HepG2 (cell line): ENCODE data around the gene DRC7. TPM values are rescaled to one million over a fixed set of nuclear protein-coding genes. Genes with fewer than 3 reads are reported as not detected.

Source experiments
- ARHGAP35 ChIP-seq: sonication (generic); formaldehyde crosslinking; IDR thresholded peaks from 2 replicates; pipeline ENCODE4 v1.9.0; 2022; ENCODE audit warnings: mild to moderate bottlenecking, inconsistent platforms, moderate library complexity, missing genetic modification reagents, borderline replicate concordance
- BRCA1 ChIP-seq: sonication (generic); formaldehyde crosslinking; IDR thresholded peaks from 2 replicates; pipeline ENCODE4 v1.4.0; 2020; ENCODE audit warnings: missing genetic modification reagents
- CAMTA2 ChIP-seq: sonication (generic); formaldehyde crosslinking; IDR thresholded peaks from 2 replicates; pipeline ENCODE4 v1.4.0; 2020; ENCODE audit warnings: mild to moderate bottlenecking, missing genetic modification reagents, borderline replicate concordance
- ELF4 ChIP-seq: sonication (generic); formaldehyde crosslinking; IDR thresholded peaks from 2 replicates; pipeline ENCODE4 v1.5.0; 2020; ENCODE audit warnings: missing genetic modification reagents, mild to moderate bottlenecking, moderate library complexity, borderline replicate concordance
- ESRRA ChIP-seq: sonication (generic); formaldehyde crosslinking; IDR thresholded peaks from 2 replicates; pipeline ENCODE4 v1.5.1; 2020; ENCODE audit warnings: mild to moderate bottlenecking, low read depth, missing genetic modification reagents
- FOXP1 ChIP-seq, 2 experiments: fragments of 450-650 bp in 1 of 2; IDR thresholded peaks; 2 replicates each; pipeline ENCODE4 v1.6.1; 2017 to 2018; ENCODE audit warnings: antibody characterized with exemption in 1 of 2
- KLF16 ChIP-seq, 2 experiments: sonication (generic) in 1 of 2; formaldehyde crosslinking in 1 of 2; IDR thresholded peaks; 2 replicates each; pipeline versions ENCODE4 v1.6.1 to v1.8.0; 2016 to 2023; ENCODE audit warnings: missing genetic modification reagents in 2 of 2, missing compliant biosample characterization in 1 of 2
- PHF21A ChIP-seq: sonication (generic); formaldehyde crosslinking; IDR thresholded peaks from 2 replicates; pipeline ENCODE4 v1.5.0; 2020; ENCODE audit warnings: mild to moderate bottlenecking, missing genetic modification reagents
- POGK ChIP-seq: sonication (generic); formaldehyde crosslinking; conservative IDR thresholded peaks from 2 replicates; pipeline ENCODE4 v1.8.0; 2022; ENCODE audit warnings: mild to moderate bottlenecking, moderate library complexity, missing genetic modification reagents
- SRF ChIP-seq: IDR thresholded peaks from 2 replicates; pipeline ENCODE4 v1.6.1; 2011; ENCODE audit warnings: mild to moderate bottlenecking, low read depth, low read length, moderate library complexity
- STAT5B ChIP-seq: sonication (generic); formaldehyde crosslinking; IDR thresholded peaks from 2 replicates; pipeline ENCODE4 v1.4.0; 2020; ENCODE audit warnings: missing genetic modification reagents
- ZBTB21 ChIP-seq: sonication (generic); formaldehyde crosslinking; IDR thresholded peaks from 2 replicates; pipeline ENCODE4 v1.4.0; 2020; ENCODE audit warnings: missing genetic modification reagents
- ZNF407 ChIP-seq: sonication (generic); formaldehyde crosslinking; IDR thresholded peaks from one replicate; pipeline ENCODE4 v1.5.1; 2020; ENCODE audit warnings: mild to moderate bottlenecking, missing genetic modification reagents; ENCODE audit errors: not compliant biosample characterization
- ZNF75D ChIP-seq: sonication (generic); formaldehyde crosslinking; IDR thresholded peaks from 2 replicates; pipeline ENCODE4 v1.8.1; 2023; ENCODE audit warnings: missing genetic modification reagents, mild to moderate bottlenecking, borderline replicate concordance
- polyA plus RNA-seq, 8 experiments: library from polyadenylated mRNA; depleted of rRNA in 3 of 8; stranded (reverse) in 7 of 8; unstranded in 1 of 8; fragments of >200 nt; fragmentation: Illumina TruSeq in 4 of 8; extraction: Trizol in 4 of 8; gene quantifications; 2 replicates each; pipeline versions ENCODE4 v1.2.1 to v1.2.3, GENCODE V29; 2011 to 2016; ENCODE audit warnings: low read depth in 4 of 8, missing spikeins in 1 of 8, mixed read lengths in 1 of 8; ENCODE audit not compliant: insufficient read depth in 1 of 8
- total RNA-seq, 5 experiments: library from RNA; depleted of rRNA; stranded (reverse); fragments of >200 nt; fragmentation: Illumina TruSeq; extraction: Trizol; gene quantifications; 2 replicates each; pipeline ENCODE4 v1.2.3, GENCODE V29; 2016; ENCODE audit warnings: low read depth in 1 of 5
- TF ChIP-seq, protein P1 (sequence below): sonication (generic); formaldehyde crosslinking; IDR thresholded peaks from 2 replicates; pipeline ENCODE4 v1.8.1; 2022; ENCODE audit warnings: low read depth, mild to moderate bottlenecking, missing genetic modification reagents

DRC7 gene
- total and polyA plus RNA-seq, 2 of the 13 experiments (the other 11 are each of a cell fraction or from before 2014, with no cell fraction given): 2.7 to 3.4 TPM

DNA sequence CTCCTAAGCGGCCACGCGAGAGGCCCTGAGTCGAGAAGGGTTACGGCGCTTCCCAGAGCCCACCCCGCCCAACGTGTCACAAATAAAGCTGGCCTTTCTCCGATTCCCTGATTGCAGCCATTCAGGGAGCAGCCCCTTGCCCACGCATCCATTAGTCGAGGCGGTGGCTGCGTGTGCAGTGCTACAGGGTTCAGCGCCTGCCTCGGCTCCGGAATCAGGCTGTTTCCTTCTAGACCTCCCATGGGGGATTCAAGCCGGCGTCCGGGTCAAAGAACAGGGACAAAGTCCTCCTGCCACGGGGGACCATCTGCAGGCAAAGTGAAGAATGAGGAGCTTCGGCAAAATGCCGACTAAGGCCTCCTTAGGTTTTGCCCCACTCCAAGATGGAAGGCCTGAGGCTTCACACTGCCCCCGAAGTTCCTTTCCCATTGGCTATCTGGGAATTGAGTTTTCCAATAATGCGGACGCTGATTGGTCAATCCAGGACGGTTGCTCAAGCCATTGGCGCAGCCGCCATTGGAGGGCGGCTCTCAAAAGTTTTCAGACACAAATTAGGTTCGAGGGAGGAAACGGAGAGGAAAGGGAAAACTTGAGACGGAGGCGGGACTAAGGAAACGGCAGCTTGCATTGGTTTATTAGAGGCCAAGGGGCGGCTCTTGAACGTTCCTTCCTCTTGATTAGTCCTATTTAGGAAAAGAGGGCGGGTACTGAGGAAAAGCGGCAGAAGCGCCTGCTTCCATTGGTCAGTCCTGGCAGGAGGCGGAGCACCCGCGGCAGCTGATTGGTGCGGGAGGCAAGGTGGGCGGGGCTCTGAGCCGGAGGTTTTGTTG lies 40.5 kb downstream of the DRC7 start (continued):
- peak; percentile 28 for TF ChIP-seq ZNF407 (CRISPR knock-in tag)
- peak; percentile 73; the same call in 1 of the 2 replicates for TF ChIP-seq ARHGAP35 (CRISPR knock-in tag)
- peak; percentile 98 for TF ChIP-seq SRF
- 0 out of 2 replicates have a peak, but pooled peaks have one; percentile 58 for TF ChIP-seq ESRRA (CRISPR knock-in tag)
- TF ChIP-seq ZNF75D (CRISPR knock-in tag): no peak
- TF ChIP-seq PHF21A: peak; percentile 67; the same call in 1 of the 2 replicates
- TF ChIP-seq ELF4 (CRISPR knock-in tag): no peak
- TF ChIP-seq ZBTB21 (CRISPR knock-in tag): 0 out of 2 replicates have a peak, but pooled peaks have one; percentile 25
- TF ChIP-seq STAT5B (CRISPR knock-in tag): no peak
- no peak for TF ChIP-seq FOXP1 (IDR thresholded peaks at IDR 0.05)
- no peak for TF ChIP-seq FOXP1 (CRISPR knock-in tag; IDR thresholded peaks at IDR 0.05)
- peak in 1 of 2 experiments; percentile 18; a peak in 1 of 4 replicates for TF ChIP-seq KLF16 (CRISPR knock-in tag; IDR thresholded peaks at IDR 0.05)
- TF ChIP-seq, protein P1, sequence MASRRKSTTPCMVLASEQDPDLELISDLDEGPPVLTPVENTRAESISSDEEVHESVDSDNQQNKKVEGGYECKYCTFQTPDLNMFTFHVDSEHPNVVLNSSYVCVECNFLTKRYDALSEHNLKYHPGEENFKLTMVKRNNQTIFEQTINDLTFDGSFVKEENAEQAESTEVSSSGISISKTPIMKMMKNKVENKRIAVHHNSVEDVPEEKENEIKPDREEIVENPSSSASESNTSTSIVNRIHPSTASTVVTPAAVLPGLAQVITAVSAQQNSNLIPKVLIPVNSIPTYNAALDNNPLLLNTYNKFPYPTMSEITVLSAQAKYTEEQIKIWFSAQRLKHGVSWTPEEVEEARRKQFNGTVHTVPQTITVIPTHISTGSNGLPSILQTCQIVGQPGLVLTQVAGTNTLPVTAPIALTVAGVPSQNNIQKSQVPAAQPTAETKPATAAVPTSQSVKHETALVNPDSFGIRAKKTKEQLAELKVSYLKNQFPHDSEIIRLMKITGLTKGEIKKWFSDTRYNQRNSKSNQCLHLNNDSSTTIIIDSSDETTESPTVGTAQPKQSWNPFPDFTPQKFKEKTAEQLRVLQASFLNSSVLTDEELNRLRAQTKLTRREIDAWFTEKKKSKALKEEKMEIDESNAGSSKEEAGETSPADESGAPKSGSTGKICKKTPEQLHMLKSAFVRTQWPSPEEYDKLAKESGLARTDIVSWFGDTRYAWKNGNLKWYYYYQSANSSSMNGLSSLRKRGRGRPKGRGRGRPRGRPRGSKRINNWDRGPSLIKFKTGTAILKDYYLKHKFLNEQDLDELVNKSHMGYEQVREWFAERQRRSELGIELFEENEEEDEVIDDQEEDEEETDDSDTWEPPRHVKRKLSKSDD: peak; percentile 84; the same call in 1 of the 2 replicates
- peak; percentile 80; the same call in 1 of the 2 replicates for TF ChIP-seq CAMTA2 (CRISPR knock-in tag)
- TF ChIP-seq POGK (CRISPR knock-in tag): 0 out of 2 replicates have a peak, but pooled peaks have one; percentile 22
- 0 out of 2 replicates have a peak, but pooled peaks have one; percentile 20 for TF ChIP-seq BRCA1 (CRISPR knock-in tag)
